SU-DHL-6 (cell line): ENCODE measurements around the gene SERPINA3.

ENCODE experiments used
- H2AFZ ChIP-seq: fragments of 200-600 bp; sonication (generic); 2 replicates; pipeline ENCODE4 v1.6.1; 2014; ENCODE audit warnings: low read depth, mild to moderate bottlenecking, moderate library complexity, mixed read lengths, antibody characterized with exemption, low read length; ENCODE audit not compliant: severe bottlenecking
- H3F3A ChIP-seq: fragments of 200-600 bp; shearing (Covaris generic); 2 replicates; pipeline ENCODE4 v1.6.0; 2016; ENCODE audit warnings: antibody characterized with exemption, mild to moderate bottlenecking; ENCODE audit not compliant: insufficient read depth
- H3K27ac ChIP-seq: fragments of 200-600 bp; sonication (generic); 2 replicates; pipeline ENCODE4 v1.5.1; 2016; ENCODE audit warnings: low read depth, mild to moderate bottlenecking, low read length, moderate library complexity, mixed read lengths
- H3K27me3 ChIP-seq: fragments of 200-600 bp; sonication (generic), shearing (Covaris generic); 2 replicates; pipeline ENCODE4 v1.6.0; 2014; ENCODE audit warnings: mild to moderate bottlenecking, low read length
- H3K36me3 ChIP-seq: fragments of 200-600 bp; sonication (generic); 2 replicates; pipeline ENCODE4 v1.6.1; 2014; ENCODE audit warnings: mild to moderate bottlenecking, low read length, mixed read lengths
- H3K4me2 ChIP-seq: fragments of 300-600, 200-600 bp; shearing (Covaris generic), sonication (generic); 2 replicates; pipeline ENCODE4 v1.6.0; 2014; ENCODE audit warnings: low read length, low read depth, mild to moderate bottlenecking; ENCODE audit not compliant: poor library complexity, severe bottlenecking
- H3K4me3 ChIP-seq: fragments of 200-600 bp; sonication (generic); 2 replicates; pipeline ENCODE4 v1.5.1; 2014; ENCODE audit warnings: antibody characterized with exemption, low read length, mild to moderate bottlenecking, mixed read lengths; ENCODE audit not compliant: insufficient read depth, poor library complexity, severe bottlenecking
- H3K79me2 ChIP-seq: fragments of 200-600 bp; sonication (generic); 2 replicates; pipeline ENCODE4 v1.6.1; 2014; ENCODE audit warnings: mild to moderate bottlenecking, low read length, moderate library complexity; ENCODE audit not compliant: insufficient read depth
- H3K9ac ChIP-seq: fragments of 200-600 bp; sonication (generic); 2 replicates; pipeline ENCODE4 v1.7.0; 2014; ENCODE audit warnings: mild to moderate bottlenecking, low read length
- H3K9me2 ChIP-seq: fragments of 200-600 bp; sonication (generic); replicated peaks from 2 replicates; pipeline ENCODE4 v1.6.1; 2014; ENCODE audit warnings: low read length; ENCODE audit not compliant: insufficient read depth
- H3K9me3 ChIP-seq: fragments of 200-600 bp; sonication (generic); 2 replicates; pipeline ENCODE4 v1.6.1; 2014; ENCODE audit warnings: low read length, mixed read lengths; ENCODE audit not compliant: insufficient read depth
- H4K20me1 ChIP-seq: fragments of 200-600 bp; sonication (generic); 2 replicates; pipeline ENCODE4 v1.6.1; 2014; ENCODE audit warnings: low read depth, mild to moderate bottlenecking, antibody characterized with exemption, low read length, moderate library complexity, mixed read lengths
- CTCF ChIP-seq: fragments of 200-600 bp; sonication (generic); IDR thresholded peaks from one replicate; pipeline ENCODE4 v1.5.1; 2017; ENCODE audit warnings: antibody characterized with exemption, mild to moderate bottlenecking, low read length, moderate library complexity; ENCODE audit not compliant: insufficient read depth, poor library complexity, severe bottlenecking
- EZH2phosphoT487 ChIP-seq: fragments of 200-600 bp; sonication (generic), shearing (Covaris generic); conservative IDR thresholded peaks from 2 replicates; pipeline ENCODE4 v1.6.1; 2018; ENCODE audit warnings: mild to moderate bottlenecking, antibody characterized with exemption, low read length, moderate library complexity, mixed read lengths

SERPINA3 gene

GRCh38 chr14:94643316-94644101 lies 31.3 kb downstream of the SERPINA3 start:
- Histone ChIP-seq H3K4me2 (no peak overlapping the region), H4K20me1 (no peaks in the 10 kb centered on the region), H3K27me3 (no peaks in the 10 kb centered on the region), H2AFZ (no peak overlapping the region), H3K79me2 (no peaks in the 10 kb centered on the region), H3K4me3 (no peak overlapping the region), H3K9me2 (no peaks in the 10 kb centered on the region), H3K9me3 (no peaks in the 10 kb centered on the region), H3K9ac (no peak overlapping the region), H3F3A (no peaks in the 10 kb centered on the region), H3K27ac (no peak overlapping the region), H3K36me3 (no peaks in the 10 kb centered on the region)
- TF ChIP-seq EZH2phosphoT487 (no peak), CTCF (no peak)

GRCh38 chr14:94644102-94644535 lies 31.9 kb downstream of the SERPINA3 start:
- Histone ChIP-seq H3K4me2 (no peak overlapping the region), H3K79me2 (no peaks in the 10 kb centered on the region), H3K4me3 (no peak overlapping the region), H3F3A (no peaks in the 10 kb centered on the region), H2AFZ (no peak overlapping the region), H3K9me3 (no peaks in the 10 kb centered on the region), H3K9me2 (no peaks in the 10 kb centered on the region), H3K9ac (no peak overlapping the region), H3K27ac (no peak overlapping the region), H4K20me1 (no peaks in the 10 kb centered on the region), H3K36me3 (no peaks in the 10 kb centered on the region), H3K27me3 (no peaks in the 10 kb centered on the region)
- TF ChIP-seq EZH2phosphoT487 (no peak), CTCF (no peak)

- no peaks in the 10 kb centered on the region for H3K9me2 ChIP-seq
- H3K27ac ChIP-seq, result no peak overlapping the region
Observed at GRCh38 chr14:94646066-94646465, 33.9 kb downstream of the SERPINA3 start.

More at GRCh38 chr14:94646066-94646465, 33.9 kb downstream of the SERPINA3 start:
- H3K9me3 ChIP-seq, result no peaks in the 10 kb centered on the region
- H3K27me3 ChIP-seq, result no peaks in the 10 kb centered on the region
- no peaks in the 10 kb centered on the region for H3K36me3 ChIP-seq
- H3K4me3 ChIP-seq, result no peak overlapping the region
- H3K79me2 ChIP-seq, result no peaks in the 10 kb centered on the region
- H3K9ac ChIP-seq, result no peak overlapping the region
- no peaks in the 10 kb centered on the region for H4K20me1 ChIP-seq
- H3F3A ChIP-seq, result no peaks in the 10 kb centered on the region
- TF ChIP-seq EZH2phosphoT487 (no peak), CTCF (no peak)
- no peak overlapping the region for H3K4me2 ChIP-seq
- no peak overlapping the region for H2AFZ ChIP-seq
